Neural crest cell (in vitro differentiated cells): ENCODE results near the gene CRACR2B. TPM values are rescaled to one million over a fixed set of nuclear protein-coding genes. Genes with fewer than 3 reads are reported as not detected.
A peak's percentile ranks its signal among the peaks of the same experiment; 100 is the strongest.

Source experiments
- DNase-seq: peaks from one replicate; pipeline ENCODE4 v3.0.0; 2021; ENCODE audit warnings: low read depth, mixed read lengths, low spot score
- H3K27ac Mint-ChIP-seq: one replicate; pipeline ENCODE4 v1.8.0; 2021; ENCODE audit warnings: mild to moderate bottlenecking, mixed read lengths; ENCODE audit not compliant: unreplicated experiment
- H3K27me3 Mint-ChIP-seq: 2 replicates; pipeline ENCODE4 v1.8.0; 2021; ENCODE audit warnings: low read depth, mild to moderate bottlenecking, mixed read lengths
- H3K36me3 Mint-ChIP-seq: 2 replicates; pipeline ENCODE4 v1.8.0; 2021; ENCODE audit warnings: low read depth, mild to moderate bottlenecking, mixed read lengths
- H3K4me1 Mint-ChIP-seq: 2 replicates; pipeline ENCODE4 v1.8.0; 2021; ENCODE audit warnings: mixed read lengths
- H3K4me3 Mint-ChIP-seq: one replicate; pipeline ENCODE4 v1.8.0; 2021; ENCODE audit warnings: mild to moderate bottlenecking, mixed read lengths
- H3K9me3 Mint-ChIP-seq: 2 replicates; pipeline ENCODE4 v1.8.0; 2021; ENCODE audit warnings: mixed read lengths
- CTCF ChIP-seq: fragments of 200-600 bp; sonication (generic); conservative IDR thresholded peaks from 2 replicates; pipeline ENCODE4 v1.5.0; 2021; ENCODE audit warnings: antibody characterized with exemption, mild to moderate bottlenecking
- total RNA-seq: library from RNA; stranded (reverse); gene quantifications from 2 replicates; pipeline ENCODE4 v1.2.1, GENCODE V29; 2021

CRACR2B gene
- total RNA-seq, 1 donor from 2014 or later, result 2.7 TPM

GRCh38 chr11:826836-827145, 928 bp upstream of the CRACR2B start:
- no peaks in the 10 kb centered on the region for H3K36me3 Mint-ChIP-seq
- H3K27ac Mint-ChIP-seq, result no peak overlapping the region
- no peak for DNase-seq
- peaks cover 53% of the 10 kb centered on the region for H3K27me3 Mint-ChIP-seq
- H3K4me3 Mint-ChIP-seq, result peak overlapping the region; percentile 73
- H3K9me3 Mint-ChIP-seq, result no peaks in the 10 kb centered on the region
- TF ChIP-seq CTCF, result no peak
- H3K4me1 Mint-ChIP-seq, result peaks cover 21% of the 10 kb centered on the region

- no peak overlapping the region for H3K27ac Mint-ChIP-seq
- TF ChIP-seq CTCF, result no peak
- no peaks in the 10 kb centered on the region for H3K9me3 Mint-ChIP-seq
- peaks cover 21% of the 10 kb centered on the region for H3K4me1 Mint-ChIP-seq
- H3K4me3 Mint-ChIP-seq, result peak overlapping the region; percentile 72
- peaks cover 58% of the 10 kb centered on the region for H3K27me3 Mint-ChIP-seq
- H3K36me3 Mint-ChIP-seq, result no peaks in the 10 kb centered on the region
- no peak for DNase-seq
These were observed 398 bp upstream of the CRACR2B start for GRCh38 chr11:827146-827896.

DNA sequence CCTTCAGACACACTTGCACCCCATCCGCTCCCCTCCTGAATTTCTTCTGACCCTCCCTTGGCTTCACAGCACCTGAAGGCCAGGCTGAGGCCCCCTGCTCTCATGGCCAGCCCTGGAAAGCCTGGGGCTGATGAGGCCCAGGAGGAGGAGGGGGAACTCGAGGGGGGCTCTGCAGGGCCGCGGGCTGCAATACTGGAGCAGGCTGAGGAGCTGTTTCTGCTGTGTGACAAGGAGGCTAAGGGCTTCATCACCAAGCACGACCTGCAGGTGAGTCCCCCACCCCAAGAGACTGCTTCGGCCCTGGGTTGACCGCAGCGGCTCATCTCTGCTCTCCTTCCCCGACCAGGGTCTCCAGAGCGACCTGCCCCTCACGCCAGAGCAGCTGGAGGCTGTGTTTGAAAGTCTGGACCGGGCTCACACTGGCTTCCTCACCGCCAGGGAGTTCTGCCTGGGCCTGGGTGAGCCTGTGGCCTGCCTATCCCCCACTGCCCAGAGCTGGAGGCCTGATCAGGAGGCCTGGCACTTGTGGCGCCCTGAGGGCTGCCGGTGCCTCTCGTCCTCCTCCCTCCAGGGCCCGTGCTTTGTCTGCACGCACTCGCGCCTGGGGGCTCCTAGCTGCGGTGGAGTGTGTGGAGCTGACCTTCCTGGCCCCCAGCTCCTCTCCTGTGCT, 922 bp downstream of the CRACR2B start:
- no peak for TF ChIP-seq CTCF
- Mint-ChIP-seq H3K36me3 (no peaks in the 10 kb centered on the region), H3K9me3 (no peaks in the 10 kb centered on the region), H3K4me1 (peaks cover 22% of the 10 kb centered on the region), H3K27ac (no peak overlapping the region), H3K4me3 (peak overlapping the region; percentile 81), H3K27me3 (peaks cover 60% of the 10 kb centered on the region)
- no peak for DNase-seq

DNA sequence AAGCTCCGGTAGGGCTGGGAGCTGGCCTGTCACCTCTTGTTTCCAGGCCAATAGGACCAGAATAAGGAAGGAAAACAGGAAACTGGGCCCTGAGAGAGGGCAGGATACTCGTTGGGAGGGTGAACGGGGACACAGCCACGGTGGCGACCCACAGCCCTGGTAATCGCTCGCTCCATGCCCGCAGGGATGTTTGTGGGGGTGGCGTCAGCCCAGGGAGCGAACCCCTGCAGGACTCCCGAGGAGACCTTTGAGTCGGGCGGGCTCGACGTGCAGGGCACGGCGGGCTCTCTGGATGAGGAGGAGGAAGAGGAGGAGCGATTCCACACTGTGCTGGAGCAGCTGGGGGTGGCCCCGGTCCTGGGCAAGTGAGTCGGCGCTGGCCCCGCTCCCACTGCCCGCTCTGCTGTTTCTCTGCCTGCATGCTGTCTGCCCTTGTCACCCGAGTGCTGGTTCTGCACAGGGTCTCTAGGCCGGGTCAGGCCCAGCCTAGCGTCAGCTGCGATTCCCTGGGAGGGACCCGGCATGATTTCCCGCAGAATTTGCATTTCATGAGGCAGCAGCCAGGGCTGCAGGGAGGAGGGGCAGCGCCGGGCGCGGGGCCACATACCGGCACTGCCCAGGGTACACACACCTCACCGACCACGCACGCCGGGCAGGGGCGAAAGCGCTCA, 1.6 kb downstream of the CRACR2B start:
- no peak for TF ChIP-seq CTCF
- Mint-ChIP-seq H3K27ac (no peak overlapping the region), H3K4me3 (peak overlapping the region; percentile 81), H3K4me1 (peaks cover 28% of the 10 kb centered on the region), H3K36me3 (no peaks in the 10 kb centered on the region), H3K9me3 (no peaks in the 10 kb centered on the region), H3K27me3 (peaks cover 63% of the 10 kb centered on the region)
- no peak for DNase-seq

DNA sequence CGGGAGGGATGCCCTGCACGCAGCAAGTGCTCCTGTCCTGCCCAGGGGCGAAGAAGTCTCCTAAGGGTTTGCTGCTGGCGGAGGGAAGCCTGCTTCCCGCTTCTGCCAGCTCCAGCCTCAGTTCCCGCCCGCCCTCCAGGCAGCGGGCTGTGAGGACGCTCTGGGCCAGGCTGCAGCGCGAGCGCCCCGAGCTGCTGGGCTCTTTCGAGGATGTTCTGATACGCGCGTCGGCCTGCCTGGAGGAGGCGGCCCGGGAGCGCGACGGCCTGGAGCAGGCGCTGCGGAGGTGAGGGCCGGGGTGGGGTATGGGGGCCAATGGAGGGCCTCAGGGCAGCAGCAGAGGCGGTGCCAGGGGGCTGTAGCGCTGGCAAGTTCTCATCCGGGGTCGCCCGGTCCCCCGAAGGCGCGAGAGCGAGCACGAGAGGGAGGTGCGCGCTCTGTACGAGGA, 2.2 kb downstream of the CRACR2B start:
- Mint-ChIP-seq H3K4me1 (peaks cover 28% of the 10 kb centered on the region), H3K9me3 (no peaks in the 10 kb centered on the region), H3K27ac (no peak overlapping the region), H3K36me3 (no peaks in the 10 kb centered on the region), H3K4me3 (peak overlapping the region; percentile 81), H3K27me3 (peaks cover 63% of the 10 kb centered on the region)
- DNase-seq, result no peak
- no peak for TF ChIP-seq CTCF
